Measurements from ENCODE around the gene ASB13.
"Not testable (repeated sequence)": the region's sequence is repeated elsewhere in the genome, so short reads cannot be mapped to it uniquely, and the experiment has no call there.

Gene ASB13

DNA sequence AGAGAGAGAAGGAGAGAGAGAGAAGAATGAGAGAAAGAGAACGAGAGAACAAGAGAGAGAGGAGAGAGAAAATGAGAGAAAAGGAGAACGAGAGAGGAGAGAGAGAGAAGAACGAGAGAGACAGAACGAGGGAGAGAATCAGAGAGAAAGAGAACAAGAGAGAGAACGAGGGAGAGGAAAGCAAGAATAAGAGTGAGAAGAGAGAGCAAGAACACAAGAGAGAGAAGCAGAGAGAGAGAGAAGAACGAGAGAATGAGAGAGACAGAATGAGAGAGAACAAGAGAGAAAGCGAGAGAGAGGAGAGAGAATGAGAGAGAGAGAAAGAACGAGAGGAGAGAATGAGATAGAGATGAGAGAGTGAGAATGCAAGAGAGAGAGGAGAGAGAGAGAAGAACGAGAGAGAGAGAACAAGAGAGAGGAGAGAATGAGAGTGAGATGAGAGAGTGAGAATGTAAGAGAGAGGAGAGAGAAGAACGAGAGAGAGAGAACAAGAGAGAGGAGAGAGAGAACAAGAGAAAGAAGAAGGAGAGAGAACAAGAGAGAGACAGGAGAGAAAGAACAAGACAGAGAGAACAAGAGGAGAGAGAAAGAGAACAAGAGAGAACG is 68.2 kb downstream of the ASB13 start:
- ATAC-seq (no peak), DNase-seq (no peak)
- H3K4me3 Mint-ChIP-seq = no peak overlapping the region
- H3K9me3 Mint-ChIP-seq = no peaks in the 10 kb centered on the region
- peak overlapping the region in 1 of 2 donors; percentile 70 for H3K27ac Mint-ChIP-seq
- peaks cover 6% of the 10 kb centered on the region for H3K27me3 Mint-ChIP-seq
- peaks cover 6% of the 10 kb centered on the region for H3K4me1 Mint-ChIP-seq

GRCh38 chr10:5596611-5597341 is 69.6 kb downstream of the ASB13 start:
- H3K4me1 Mint-ChIP-seq = peaks cover 6% of the 10 kb centered on the region
- H3K27ac Mint-ChIP-seq = no peak overlapping the region
- no peak for ATAC-seq

GRCh38 chr10:5595994-5596471 is 70.4 kb downstream of the ASB13 start:
- Mint-ChIP-seq H3K4me1 (peaks cover 8% of the 10 kb centered on the region), H3K9me3 (no peaks in the 10 kb centered on the region), H3K27ac (peak overlapping the region in 1 of 2 donors; percentile 6), H3K27me3 (peaks cover 19% of the 10 kb centered on the region), H3K4me3 (no peak overlapping the region)
- ATAC-seq = no peak
- DNase-seq = no peak

More at GRCh38 chr10:5596611-5597341, 69.6 kb downstream of the ASB13 start:
- H3K4me3 Mint-ChIP-seq = no peak overlapping the region
- H3K9me3 Mint-ChIP-seq = no peaks in the 10 kb centered on the region
- no peak for DNase-seq
- H3K27me3 Mint-ChIP-seq = peaks cover 17% of the 10 kb centered on the region

- H3K4me1 Mint-ChIP-seq = peaks cover 12% of the 10 kb centered on the region
- no peak for DNase-seq
- H3K27me3 Mint-ChIP-seq = peaks cover 19% of the 10 kb centered on the region
- no peaks in the 10 kb centered on the region for H3K9me3 Mint-ChIP-seq
- no peak for ATAC-seq
- no peak overlapping the region for H3K4me3 Mint-ChIP-seq
- no peak overlapping the region for H3K27ac Mint-ChIP-seq
Observed at GRCh38 chr10:5595591-5595990, 70.8 kb downstream of the ASB13 start.

GRCh38 chr10:5595095-5595494 is 71.3 kb downstream of the ASB13 start:
- Mint-ChIP-seq H3K27me3 (peaks cover 19% of the 10 kb centered on the region), H3K4me1 (peaks cover 15% of the 10 kb centered on the region), H3K27ac (no peak overlapping the region), H3K9me3 (no peaks in the 10 kb centered on the region), H3K4me3 (no peak overlapping the region)
- DNase-seq = no peak
- ATAC-seq = no peak

DNA sequence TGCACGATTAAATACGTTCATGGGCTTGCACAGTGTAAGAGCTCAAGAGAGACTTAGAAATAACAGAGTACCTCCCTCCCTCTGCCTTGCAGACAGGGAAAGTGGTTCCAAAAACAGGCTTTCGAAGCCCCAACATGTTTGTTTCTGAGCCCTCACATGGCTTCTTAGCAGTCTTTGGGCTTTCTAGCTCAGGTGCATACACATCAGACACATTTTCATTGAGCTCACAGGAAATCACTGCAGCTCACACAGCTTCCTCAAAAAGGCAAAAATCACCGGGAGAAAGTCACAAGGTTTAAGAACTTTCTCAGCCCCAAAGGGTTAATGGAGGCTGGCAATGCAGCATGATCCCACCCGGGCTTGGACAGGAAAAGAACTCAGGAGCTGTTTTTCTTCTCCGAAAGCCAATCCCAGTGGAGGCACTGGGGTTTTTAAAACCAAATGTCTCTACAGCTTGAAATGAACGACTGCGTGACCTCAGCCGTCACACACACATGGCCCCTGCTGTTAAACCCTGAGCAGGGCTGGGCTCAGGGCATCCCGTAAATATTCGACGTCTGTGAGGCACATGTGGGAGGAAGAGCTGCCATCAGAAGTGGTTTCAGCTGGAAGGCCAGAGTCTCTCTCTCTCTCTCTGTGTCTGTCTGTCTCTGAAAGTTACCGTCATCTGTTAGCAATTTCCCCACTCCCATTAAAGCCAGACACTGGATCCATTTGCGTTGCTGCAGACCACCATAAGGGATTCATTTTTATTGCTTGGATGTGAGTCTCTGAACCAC is 71.9 kb downstream of the ASB13 start:
- peaks cover 21% of the 10 kb centered on the region for H3K4me1 Mint-ChIP-seq
- DNase-seq = no peak
- peaks cover 19% of the 10 kb centered on the region for H3K27me3 Mint-ChIP-seq
- ATAC-seq = no peak
- H3K4me3 Mint-ChIP-seq = no peak overlapping the region
- no peaks in the 10 kb centered on the region for H3K9me3 Mint-ChIP-seq
- H3K27ac Mint-ChIP-seq = no peak overlapping the region

DNA sequence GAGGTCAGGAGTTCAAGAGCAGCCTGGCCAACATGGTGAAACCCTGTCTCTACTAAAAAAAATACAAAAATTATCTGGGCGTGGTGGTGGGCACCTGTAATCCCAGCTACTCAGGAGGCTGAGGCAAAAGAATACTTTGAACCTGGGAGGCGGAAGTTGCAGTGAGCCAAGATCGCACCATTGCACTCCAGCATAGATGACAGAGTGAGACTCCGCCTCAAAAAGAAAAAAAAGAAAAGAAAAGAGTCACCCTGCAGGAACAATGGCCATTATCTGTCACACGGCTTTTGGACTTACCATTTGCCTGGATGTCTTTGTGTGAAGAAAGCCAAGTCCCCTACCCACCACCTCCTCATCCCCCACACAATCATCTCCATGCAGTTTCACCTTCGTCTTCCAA is 73.0 kb downstream of the ASB13 start:
- DNase-seq, H3K4me3 Mint-ChIP-seq, ATAC-seq, H3K9me3 Mint-ChIP-seq, H3K27ac Mint-ChIP-seq: not testable (repeated sequence)
- H3K4me1 Mint-ChIP-seq = peaks cover 21% of the 10 kb centered on the region
- peaks cover 26% of the 10 kb centered on the region for H3K27me3 Mint-ChIP-seq

GRCh38 chr10:5592070-5592469 is 74.3 kb downstream of the ASB13 start:
- peaks cover 29% of the 10 kb centered on the region for H3K27me3 Mint-ChIP-seq
- ATAC-seq (no peak), DNase-seq (no peak)
- no peak overlapping the region for H3K4me3 Mint-ChIP-seq
- H3K4me1 Mint-ChIP-seq = peaks cover 21% of the 10 kb centered on the region
- H3K9me3 Mint-ChIP-seq = no peaks in the 10 kb centered on the region
- H3K27ac Mint-ChIP-seq = no peak overlapping the region

DNA sequence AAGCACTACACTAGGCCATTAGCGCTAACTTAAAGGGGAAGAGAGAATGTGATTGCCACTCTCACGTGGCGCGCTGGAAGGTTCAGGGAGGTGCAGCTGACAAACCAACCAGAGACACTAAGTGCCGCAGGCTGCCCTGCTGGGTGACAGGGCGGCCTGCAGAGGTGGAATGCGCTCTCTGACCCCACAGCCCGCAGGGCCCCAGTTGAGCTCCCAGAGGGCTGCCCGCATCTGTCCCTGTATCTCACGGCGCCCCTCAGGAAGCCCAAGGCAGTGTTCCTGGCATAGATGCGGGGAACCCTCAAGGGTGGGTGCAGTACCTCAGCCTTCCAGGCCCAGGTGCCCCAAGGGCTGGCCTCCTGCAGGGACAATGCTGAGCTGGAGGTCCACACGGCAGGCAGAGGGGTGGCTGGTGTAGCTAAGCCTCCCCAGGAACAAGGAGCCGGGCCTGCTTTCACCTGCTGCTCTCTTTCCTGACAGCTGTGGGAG is 75.0 kb downstream of the ASB13 start:
- no peak for ATAC-seq
- Mint-ChIP-seq H3K4me1 (peaks cover 21% of the 10 kb centered on the region), H3K4me3 (no peak overlapping the region), H3K9me3 (no peaks in the 10 kb centered on the region), H3K27ac (no peak overlapping the region), H3K27me3 (peaks cover 36% of the 10 kb centered on the region)
- DNase-seq = no peak

GRCh38 chr10:5590816-5591215 is 75.6 kb downstream of the ASB13 start:
- no peak overlapping the region for H3K4me3 Mint-ChIP-seq
- ATAC-seq = no peak
- H3K4me1 Mint-ChIP-seq = peaks cover 16% of the 10 kb centered on the region

GRCh38 chr10:5589661-5590511 is 76.5 kb downstream of the ASB13 start:
- Mint-ChIP-seq H3K9me3 (no peaks in the 10 kb centered on the region), H3K4me3 (no peak overlapping the region), H3K27me3 (peaks cover 35% of the 10 kb centered on the region), H3K27ac (no peak overlapping the region), H3K4me1 (peaks cover 16% of the 10 kb centered on the region)
- ATAC-seq = peak; percentile 44
- DNase-seq = no peak

More at GRCh38 chr10:5590816-5591215, 75.6 kb downstream of the ASB13 start:
- no peak for DNase-seq
- Mint-ChIP-seq H3K27ac (no peak overlapping the region), H3K27me3 (peaks cover 36% of the 10 kb centered on the region), H3K9me3 (no peaks in the 10 kb centered on the region)

- DNase-seq = no peak
- Mint-ChIP-seq H3K4me1 (peaks cover 16% of the 10 kb centered on the region), H3K27me3 (peaks cover 33% of the 10 kb centered on the region), H3K27ac (no peak overlapping the region), H3K4me3 (no peak overlapping the region), H3K9me3 (no peaks in the 10 kb centered on the region)
- ATAC-seq = peak; percentile 18
Observed at GRCh38 chr10:5589011-5589660, 77.3 kb downstream of the ASB13 start.

All from stimulated activated naive CD8-positive, alpha-beta T cell treated with anti-CD3 and anti-CD28 coated beads, Interleukin-15, amount 100 ng/mL, for 72 hours (primary cell).